GM20431 (cell line): ENCODE measurements around the gene EIF2A.

Source experiments
- in situ Hi-C: fragments of 300-500 bp; cut with MseI, MboI; formaldehyde crosslinking; loops from one replicate; pipeline ENCODE4 v1.15.0; 2020; ENCODE audit warnings: low sequenced_read_pairs; ENCODE audit not compliant: unreplicated experiment

Gene EIF2A

GRCh38 chr3:150626148-150626930 lies 79.8 kb downstream of the EIF2A start:
- in situ Hi-C loops = no loop called here

- in situ Hi-C loops = no loop called here
These were observed 81.0 kb downstream of the EIF2A start for GRCh38 chr3:150627557-150627956.

- in situ Hi-C loops = no loop called here
These were observed 85.1 kb downstream of the EIF2A start for GRCh38 chr3:150631515-150632221.

- in situ Hi-C loops = no loop called here
These were observed 88.5 kb downstream of the EIF2A start for GRCh38 chr3:150635076-150635475.

GRCh38 chr3:150635526-150635925 lies 88.9 kb downstream of the EIF2A start:
- in situ Hi-C loops = no loop called here
